AG09309 (cell line): ENCODE results near the gene PKM.

Experiments used
- DNase-seq: peaks from one replicate; pipeline ENCODE4 v3.0.0-alpha.2; 2010; ENCODE audit warnings: low read depth
- H3K4me3 ChIP-seq: 2 replicates; pipeline ENCODE4 v1.5.1; 2011; ENCODE audit warnings: mild to moderate bottlenecking, low read depth, low read length, moderate library complexity; ENCODE audit not compliant: control insufficient read depth
- CTCF ChIP-seq: IDR thresholded peaks from 2 replicates; pipeline ENCODE4 v1.5.1; 2011; ENCODE audit warnings: mild to moderate bottlenecking, low read depth, low read length, inconsistent platforms; ENCODE audit not compliant: insufficient read depth, control insufficient read depth; ENCODE audit errors: missing control alignments

PKM gene

GRCh38 chr15:72235298-72235697, 4.3 kb upstream of the PKM start:
- no peak for TF ChIP-seq CTCF
- no peak overlapping the region for H3K4me3 ChIP-seq
- DNase-seq, result no peak

DNA sequence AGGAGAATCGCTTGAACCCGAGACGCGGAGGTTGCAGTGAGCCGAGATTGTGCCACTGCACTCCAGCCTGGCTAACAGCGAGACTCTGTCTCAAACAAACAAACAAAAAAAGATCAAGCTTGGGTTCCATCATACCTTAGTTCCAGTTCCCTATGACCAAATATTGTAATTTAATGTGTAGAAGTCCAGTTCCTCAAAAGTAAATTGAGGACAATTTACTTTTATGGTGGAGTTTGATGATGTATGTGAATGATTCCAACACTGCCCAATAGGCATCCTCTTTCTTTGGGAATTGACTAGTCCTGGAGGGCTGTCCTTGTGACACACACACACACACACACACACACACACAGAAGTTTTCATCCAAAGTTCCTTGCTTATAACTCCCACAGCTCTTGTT, 2.8 kb upstream of the PKM start:
- no peak for TF ChIP-seq CTCF
- H3K4me3 ChIP-seq, result no peak overlapping the region
- DNase-seq, result no peak

GRCh38 chr15:72231833-72232478, 966 bp upstream of the PKM start:
- DNase-seq, result no peak
- no peak for TF ChIP-seq CTCF

GRCh38 chr15:72230197-72231065, 559 bp downstream of the PKM start:
- peak; percentile 72 for DNase-seq
- no peak for TF ChIP-seq CTCF
- H3K4me3 ChIP-seq, result peak overlapping the region; percentile 97

More at GRCh38 chr15:72231833-72232478, 966 bp upstream of the PKM start:
- H3K4me3 ChIP-seq, result peak overlapping the region; percentile 97

GRCh38 chr15:72229947-72230196, 1.1 kb downstream of the PKM start:
- no peak for TF ChIP-seq CTCF
- DNase-seq, result no peak
- H3K4me3 ChIP-seq, result peak overlapping the region; percentile 97

GRCh38 chr15:72229076-72229946, 1.7 kb downstream of the PKM start:
- peak overlapping the region; percentile 97 for H3K4me3 ChIP-seq
- DNase-seq, result no peak
- no peak for TF ChIP-seq CTCF
